ENCODE data around the gene KCNJ8. TPM values are rescaled to one million over a fixed set of nuclear protein-coding genes. Genes with fewer than 3 reads are reported as not detected.

KCNJ8 gene
- total RNA-seq, 1 experiment from 2014 or later: 0.77 TPM

DNA sequence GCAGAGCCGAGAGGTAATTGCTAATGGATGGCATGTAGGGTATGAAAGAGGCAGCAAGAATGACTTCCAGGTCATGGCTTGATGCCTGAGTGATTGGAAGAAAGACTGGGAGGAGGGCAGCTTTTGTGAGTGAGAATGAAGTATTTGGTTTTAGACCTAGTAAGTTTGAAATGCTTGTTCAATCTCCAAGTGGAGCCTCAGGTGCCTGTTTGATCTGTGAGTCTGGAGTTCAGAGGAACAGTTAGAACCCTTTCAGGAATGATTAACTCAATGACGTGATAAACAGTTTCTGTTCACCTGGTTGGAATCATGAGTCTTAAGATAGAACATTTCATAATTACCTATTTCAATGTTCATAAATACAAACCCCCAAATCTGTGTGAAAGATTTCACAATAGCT, 10.4 kb downstream of the KCNJ8 start:
- Histone ChIP-seq H2AFZ (ENCODE audit: low read length) (no peak overlapping the region), H3K4me1 (ENCODE audit: insufficient read depth, low read length) (no peaks in the 10 kb centered on the region), H3K4me2 (ENCODE audit: low read length) (no peak overlapping the region), H3F3A (ENCODE audit: low read length, unreplicated experiment) (no peaks in the 10 kb centered on the region), H3K9ac (ENCODE audit: low read length) (no peak overlapping the region), H3K9me3 (ENCODE audit: low read length) (no peaks in the 10 kb centered on the region), H3K79me2 (ENCODE audit: low read length) (no peaks in the 10 kb centered on the region), H3K27ac (ENCODE audit: low read length) (no peak overlapping the region), H3K4me3 (ENCODE audit: low read length) (no peak overlapping the region), H3K36me3 (ENCODE audit: low read depth, low read length) (no peaks in the 10 kb centered on the region), H4K20me1 (ENCODE audit: low read length) (no peaks in the 10 kb centered on the region), H3K27me3 (ENCODE audit: low read length) (no peaks in the 10 kb centered on the region), H3K9me2 (replicated peaks; ENCODE audit: low read length) (no peaks in the 10 kb centered on the region)
- intact Hi-C loops (cut with micrococcal nuclease): no loop called here
- no peak for ATAC-seq
- CTCF ChIA-PET: no interaction called here
- TF ChIP-seq EZH2phosphoT487 (IDR thresholded peaks at IDR 0.05; ENCODE audit: borderline replicate concordance, low read length) (no peak), EZH2 (IDR thresholded peaks at IDR 0.05; ENCODE audit: low read length, unreplicated experiment) (no peak)
- TF ChIP-seq, protein P1, sequence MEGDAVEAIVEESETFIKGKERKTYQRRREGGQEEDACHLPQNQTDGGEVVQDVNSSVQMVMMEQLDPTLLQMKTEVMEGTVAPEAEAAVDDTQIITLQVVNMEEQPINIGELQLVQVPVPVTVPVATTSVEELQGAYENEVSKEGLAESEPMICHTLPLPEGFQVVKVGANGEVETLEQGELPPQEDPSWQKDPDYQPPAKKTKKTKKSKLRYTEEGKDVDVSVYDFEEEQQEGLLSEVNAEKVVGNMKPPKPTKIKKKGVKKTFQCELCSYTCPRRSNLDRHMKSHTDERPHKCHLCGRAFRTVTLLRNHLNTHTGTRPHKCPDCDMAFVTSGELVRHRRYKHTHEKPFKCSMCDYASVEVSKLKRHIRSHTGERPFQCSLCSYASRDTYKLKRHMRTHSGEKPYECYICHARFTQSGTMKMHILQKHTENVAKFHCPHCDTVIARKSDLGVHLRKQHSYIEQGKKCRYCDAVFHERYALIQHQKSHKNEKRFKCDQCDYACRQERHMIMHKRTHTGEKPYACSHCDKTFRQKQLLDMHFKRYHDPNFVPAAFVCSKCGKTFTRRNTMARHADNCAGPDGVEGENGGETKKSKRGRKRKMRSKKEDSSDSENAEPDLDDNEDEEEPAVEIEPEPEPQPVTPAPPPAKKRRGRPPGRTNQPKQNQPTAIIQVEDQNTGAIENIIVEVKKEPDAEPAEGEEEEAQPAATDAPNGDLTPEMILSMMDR (conservative IDR thresholded peaks at IDR 0.05; ENCODE audit: low read depth, low read length): no peak
- DNase-seq: no peak
- BruUV-seq (replicated peaks): no TSS peak
- POLR2A ChIA-PET (ENCODE audit: unreplicated experiment): no interaction called here

DNA sequence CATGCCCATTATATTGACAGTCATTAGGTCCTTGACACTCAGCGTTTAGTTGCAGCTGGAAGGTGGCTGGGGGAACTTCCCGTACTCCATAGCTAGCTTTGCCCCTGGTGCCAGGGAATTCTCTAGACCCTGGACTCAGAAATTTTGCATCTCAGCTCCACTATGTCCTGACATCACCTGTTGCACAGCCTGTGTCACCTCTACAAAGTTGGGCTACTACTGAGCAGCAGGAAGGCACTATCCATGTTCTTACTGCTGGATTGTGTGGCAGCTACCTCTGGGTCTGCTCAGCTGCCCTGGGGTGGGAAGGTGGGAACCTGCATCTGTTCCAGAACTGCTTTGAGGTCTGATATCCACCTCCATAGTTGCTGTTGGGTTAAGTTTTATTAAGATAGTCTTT, 11.0 kb downstream of the KCNJ8 start:
- H3K36me3 ChIP-seq (ENCODE audit: low read depth, low read length): no peaks in the 10 kb centered on the region
- no peaks in the 10 kb centered on the region for H4K20me1 ChIP-seq (ENCODE audit: low read length)
- TF ChIP-seq EZH2 (IDR thresholded peaks at IDR 0.05; ENCODE audit: low read length, unreplicated experiment) (no peak), EZH2phosphoT487 (IDR thresholded peaks at IDR 0.05; ENCODE audit: borderline replicate concordance, low read length) (no peak)
- TF ChIP-seq, protein P1 (conservative IDR thresholded peaks at IDR 0.05; ENCODE audit: low read depth, low read length): no peak
- DNase-seq: no peak
- no peaks in the 10 kb centered on the region for H3K79me2 ChIP-seq (ENCODE audit: low read length)
- H3K9me2 ChIP-seq (replicated peaks; ENCODE audit: low read length): no peaks in the 10 kb centered on the region
- no peak overlapping the region for H3K9ac ChIP-seq (ENCODE audit: low read length)
- H2AFZ ChIP-seq (ENCODE audit: low read length): no peak overlapping the region
- no peaks in the 10 kb centered on the region for H3K27me3 ChIP-seq (ENCODE audit: low read length)
- no TSS peak for BruUV-seq (replicated peaks)
- no peaks in the 10 kb centered on the region for H3K4me1 ChIP-seq (ENCODE audit: insufficient read depth, low read length)
- H3F3A ChIP-seq (ENCODE audit: low read length, unreplicated experiment): no peaks in the 10 kb centered on the region
- no peak overlapping the region for H3K4me3 ChIP-seq (ENCODE audit: low read length)
- H3K9me3 ChIP-seq (ENCODE audit: low read length): no peaks in the 10 kb centered on the region
- CTCF ChIA-PET: no interaction called here
- no peak overlapping the region for H3K4me2 ChIP-seq (ENCODE audit: low read length)
- POLR2A ChIA-PET (ENCODE audit: unreplicated experiment): no interaction called here
- no peak for ATAC-seq
- intact Hi-C loops (cut with micrococcal nuclease): no loop called here
- no peak overlapping the region for H3K27ac ChIP-seq (ENCODE audit: low read length)

DNA sequence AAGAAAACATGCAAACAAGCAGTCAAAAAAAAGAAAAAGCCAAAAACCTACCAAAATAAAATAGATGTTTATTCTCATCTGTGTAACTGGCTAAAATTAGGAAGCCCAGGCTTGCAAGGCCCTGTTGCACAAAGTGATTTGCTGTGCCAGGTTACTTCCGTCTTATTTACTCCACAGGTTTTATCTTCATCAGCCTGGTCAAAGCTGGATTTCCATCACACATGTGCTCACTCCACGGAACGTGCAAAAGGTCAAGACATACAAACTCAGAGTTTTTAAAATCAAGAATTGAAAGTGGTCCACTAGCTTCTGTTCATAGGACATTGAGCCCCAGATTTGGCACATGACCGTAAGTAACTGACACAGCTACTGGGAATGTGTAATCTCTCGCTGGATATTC, 14.8 kb downstream of the KCNJ8 start:
- Histone ChIP-seq H2AFZ (ENCODE audit: low read length) (no peak overlapping the region), H3K79me2 (ENCODE audit: low read length) (no peaks in the 10 kb centered on the region), H3K4me1 (ENCODE audit: insufficient read depth, low read length) (no peaks in the 10 kb centered on the region), H3K9me2 (replicated peaks; ENCODE audit: low read length) (no peaks in the 10 kb centered on the region), H3K9ac (ENCODE audit: low read length) (no peak overlapping the region), H4K20me1 (ENCODE audit: low read length) (no peaks in the 10 kb centered on the region), H3K27ac (ENCODE audit: low read length) (no peak overlapping the region), H3K9me3 (ENCODE audit: low read length) (no peaks in the 10 kb centered on the region), H3K27me3 (ENCODE audit: low read length) (no peaks in the 10 kb centered on the region), H3K36me3 (ENCODE audit: low read depth, low read length) (no peaks in the 10 kb centered on the region), H3F3A (ENCODE audit: low read length, unreplicated experiment) (no peaks in the 10 kb centered on the region), H3K4me3 (ENCODE audit: low read length) (no peak overlapping the region), H3K4me2 (ENCODE audit: low read length) (no peak overlapping the region)
- ATAC-seq (no peak), DNase-seq (no peak)
- no TSS peak for BruUV-seq (replicated peaks)
- CTCF ChIA-PET: no interaction called here
- intact Hi-C loops (cut with micrococcal nuclease): no loop called here
- TF ChIP-seq, protein P1 (conservative IDR thresholded peaks at IDR 0.05; ENCODE audit: low read depth, low read length): no peak
- TF ChIP-seq EZH2 (IDR thresholded peaks at IDR 0.05; ENCODE audit: low read length, unreplicated experiment) (no peak), EZH2phosphoT487 (IDR thresholded peaks at IDR 0.05; ENCODE audit: borderline replicate concordance, low read length) (no peak)
- POLR2A ChIA-PET (ENCODE audit: unreplicated experiment): no interaction called here

Measured in PC-3 (cell line).